HepG2 (cell line): ENCODE data around the gene NT5DC1. TPM values are rescaled to one million over a fixed set of nuclear protein-coding genes. Genes with fewer than 3 reads are reported as not detected.

Experiments
- ATF7 ChIP-seq, 2 experiments: fragments of 450-650 bp in 1 of 2; sonication (generic) in 1 of 2; formaldehyde crosslinking in 1 of 2; IDR thresholded peaks; 2 replicates each; pipeline versions ENCODE4 v1.4.0 to v1.6.1; 2016 to 2020; ENCODE audit warnings: antibody characterized with exemption in 1 of 2, mild to moderate bottlenecking in 1 of 2, missing genetic modification reagents in 1 of 2
- HES4 ChIP-seq: sonication (generic); formaldehyde crosslinking; IDR thresholded peaks from 2 replicates; pipeline ENCODE4 v1.9.0; 2021; ENCODE audit warnings: mild to moderate bottlenecking, missing genetic modification reagents, borderline replicate concordance
- MAFK ChIP-seq, 2 experiments: IDR thresholded peaks in 1 of 2; conservative IDR thresholded peaks in 1 of 2; 2 replicates each; pipeline ENCODE4 v1.6.1; 2011; ENCODE audit warnings: improper control_type of control experiment in 2 of 2, low read length in 2 of 2
- MED13 ChIP-seq: sonication (generic); formaldehyde crosslinking; IDR thresholded peaks from 2 replicates; pipeline ENCODE4 v1.5.0; 2020; ENCODE audit warnings: missing genetic modification reagents
- NONO ChIP-seq, 2 experiments: fragments of 450-650 bp in 1 of 2; sonication (generic) in 1 of 2; formaldehyde crosslinking in 1 of 2; IDR thresholded peaks in 1 of 2; conservative IDR thresholded peaks in 1 of 2; 2 replicates each; pipeline versions ENCODE4 v1.6.1 to v1.8.0; 2017 to 2022; ENCODE audit warnings: mild to moderate bottlenecking in 1 of 2, missing genetic modification reagents in 1 of 2, moderate library complexity in 1 of 2
- REPIN1 ChIP-seq: sonication (generic); formaldehyde crosslinking; IDR thresholded peaks from 2 replicates; pipeline ENCODE4 v1.8.0; 2022; ENCODE audit warnings: missing genetic modification reagents, low read depth, mild to moderate bottlenecking, borderline replicate concordance
- TARDBP ChIP-seq: sonication (generic); formaldehyde crosslinking; IDR thresholded peaks from 2 replicates; pipeline ENCODE4 v1.8.0; 2022; ENCODE audit warnings: mild to moderate bottlenecking, missing genetic modification reagents
- TP53 ChIP-seq: sonication (generic); formaldehyde crosslinking; conservative IDR thresholded peaks from 2 replicates; pipeline ENCODE4 v1.4.0; 2020; ENCODE audit warnings: missing genetic modification reagents
- YEATS2 ChIP-seq: sonication (generic); formaldehyde crosslinking; IDR thresholded peaks from 2 replicates; pipeline ENCODE4 v1.4.0; 2020; ENCODE audit warnings: missing genetic modification reagents, borderline replicate concordance
- ZBTB38 ChIP-seq: sonication (generic); formaldehyde crosslinking; IDR thresholded peaks from 2 replicates; pipeline ENCODE4 v1.5.1; 2020; ENCODE audit warnings: mild to moderate bottlenecking, missing genetic modification reagents
- ZFP36 ChIP-seq: fragments of 150-350 bp; IDR thresholded peaks from 2 replicates; pipeline ENCODE4 v1.6.1; 2018; ENCODE audit warnings: borderline replicate concordance, low read length, low read depth; ENCODE audit not compliant: partially characterized antibody
- ZNF101 ChIP-seq: sonication (generic); formaldehyde crosslinking; IDR thresholded peaks from 2 replicates; pipeline ENCODE4 v1.4.0; 2020; ENCODE audit warnings: mild to moderate bottlenecking, low read depth, missing genetic modification reagents, borderline replicate concordance
- ZNF775 ChIP-seq: sonication (generic); formaldehyde crosslinking; IDR thresholded peaks from 2 replicates; pipeline ENCODE4 v1.4.0; 2020; ENCODE audit warnings: missing genetic modification reagents, mild to moderate bottlenecking, moderate library complexity, borderline replicate concordance
- polyA plus RNA-seq, 8 experiments: library from polyadenylated mRNA; depleted of rRNA in 3 of 8; stranded (reverse) in 7 of 8; unstranded in 1 of 8; fragments of >200 nt; fragmentation: Illumina TruSeq in 4 of 8; extraction: Trizol in 4 of 8; gene quantifications; 2 replicates each; pipeline versions ENCODE4 v1.2.1 to v1.2.3, GENCODE V29; 2011 to 2016; ENCODE audit warnings: low read depth in 4 of 8, missing spikeins in 1 of 8, mixed read lengths in 1 of 8; ENCODE audit not compliant: insufficient read depth in 1 of 8
- total RNA-seq, 5 experiments: library from RNA; depleted of rRNA; stranded (reverse); fragments of >200 nt; fragmentation: Illumina TruSeq; extraction: Trizol; gene quantifications; 2 replicates each; pipeline ENCODE4 v1.2.3, GENCODE V29; 2016; ENCODE audit warnings: low read depth in 1 of 5
- TF ChIP-seq, protein P1 (sequence below): IDR thresholded peaks from 2 replicates; pipeline ENCODE4 v1.6.1; 2016; ENCODE audit warnings: low read depth
- TF ChIP-seq, protein P2 (sequence below): sonication (generic); formaldehyde crosslinking; IDR thresholded peaks from 2 replicates; pipeline ENCODE4 v1.5.0; 2020; ENCODE audit warnings: mild to moderate bottlenecking, missing genetic modification reagents
- TF ChIP-seq, protein P3 (sequence below), 2 experiments: IDR thresholded peaks; 2 replicates each; pipeline ENCODE4 v1.6.1; 2011 to 2012; ENCODE audit warnings: low read length in 2 of 2, borderline replicate concordance in 1 of 2, low read depth in 1 of 2, mild to moderate bottlenecking in 1 of 2, moderate library complexity in 1 of 2
- TF ChIP-seq, protein P4 (sequence below): sonication (generic); formaldehyde crosslinking; conservative IDR thresholded peaks from 2 replicates; pipeline ENCODE4 v1.4.0; 2020; ENCODE audit warnings: missing genetic modification reagents

Gene NT5DC1
- total and polyA plus RNA-seq, 2 of the 13 experiments (the other 11 are each of a cell fraction or from before 2014, with no cell fraction given) = 27.0 to 56.1 TPM

DNA sequence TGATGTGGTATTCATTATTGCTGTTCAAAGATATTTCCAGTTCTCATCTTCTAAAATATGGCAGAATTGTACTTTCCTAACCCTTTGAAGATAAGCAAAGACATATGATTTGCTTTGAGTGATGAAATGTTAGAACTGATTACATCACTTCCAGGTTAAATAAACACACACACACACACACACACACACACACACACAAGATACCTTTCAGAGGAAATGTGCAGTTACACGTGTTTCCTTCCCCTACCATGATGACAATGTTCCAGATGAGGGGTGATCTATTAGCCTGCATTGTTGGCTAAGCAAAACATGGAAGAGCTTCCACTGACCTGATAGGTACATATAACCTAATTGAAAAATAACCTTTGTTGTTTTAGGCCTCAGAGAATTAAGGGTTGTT is 28.3 kb upstream of the NT5DC1 start (continued):
- TF ChIP-seq, protein P1, sequence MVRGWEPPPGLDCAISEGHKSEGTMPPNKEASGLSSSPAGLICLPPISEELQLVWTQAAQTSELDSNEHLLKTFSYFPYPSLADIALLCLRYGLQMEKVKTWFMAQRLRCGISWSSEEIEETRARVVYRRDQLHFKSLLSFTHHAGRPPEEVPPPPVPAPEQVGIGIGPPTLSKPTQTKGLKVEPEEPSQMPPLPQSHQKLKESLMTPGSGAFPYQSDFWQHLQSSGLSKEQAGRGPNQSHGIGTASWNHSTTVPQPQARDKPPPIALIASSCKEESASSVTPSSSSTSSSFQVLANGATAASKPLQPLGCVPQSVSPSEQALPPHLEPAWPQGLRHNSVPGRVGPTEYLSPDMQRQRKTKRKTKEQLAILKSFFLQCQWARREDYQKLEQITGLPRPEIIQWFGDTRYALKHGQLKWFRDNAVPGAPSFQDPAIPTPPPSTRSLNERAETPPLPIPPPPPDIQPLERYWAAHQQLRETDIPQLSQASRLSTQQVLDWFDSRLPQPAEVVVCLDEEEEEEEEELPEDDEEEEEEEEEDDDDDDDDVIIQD (CRISPR knock-in tag) = peak; percentile 78; the same call in 1 of the 2 replicates
- TF ChIP-seq, protein P2, sequence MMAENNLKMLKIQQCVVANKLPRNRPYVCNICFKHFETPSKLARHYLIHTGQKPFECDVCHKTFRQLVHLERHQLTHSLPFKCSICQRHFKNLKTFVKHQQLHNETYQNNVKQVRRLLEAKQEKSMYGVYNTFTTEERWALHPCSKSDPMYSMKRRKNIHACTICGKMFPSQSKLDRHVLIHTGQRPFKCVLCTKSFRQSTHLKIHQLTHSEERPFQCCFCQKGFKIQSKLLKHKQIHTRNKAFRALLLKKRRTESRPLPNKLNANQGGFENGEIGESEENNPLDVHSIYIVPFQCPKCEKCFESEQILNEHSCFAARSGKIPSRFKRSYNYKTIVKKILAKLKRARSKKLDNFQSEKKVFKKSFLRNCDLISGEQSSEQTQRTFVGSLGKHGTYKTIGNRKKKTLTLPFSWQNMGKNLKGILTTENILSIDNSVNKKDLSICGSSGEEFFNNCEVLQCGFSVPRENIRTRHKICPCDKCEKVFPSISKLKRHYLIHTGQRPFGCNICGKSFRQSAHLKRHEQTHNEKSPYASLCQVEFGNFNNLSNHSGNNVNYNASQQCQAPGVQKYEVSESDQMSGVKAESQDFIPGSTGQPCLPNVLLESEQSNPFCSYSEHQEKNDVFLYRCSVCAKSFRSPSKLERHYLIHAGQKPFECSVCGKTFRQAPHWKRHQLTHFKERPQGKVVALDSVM = no peak
- TF ChIP-seq ATF7 (IDR thresholded peaks at IDR 0.05) (peak; percentile 92), ATF7 (CRISPR knock-in tag; IDR thresholded peaks at IDR 0.05) (no peak; the same call in 1 of the 2 replicates), HES4 (CRISPR knock-in tag) (no peak), MED13 (no peak), NONO (IDR thresholded peaks at IDR 0.05) (no peak), NONO (CRISPR knock-in tag; conservative IDR thresholded peaks at IDR 0.05) (0 out of 2 replicates have a peak, but pooled peaks have one; percentile 25), ZNF775 (CRISPR knock-in tag) (no peak), TP53 (CRISPR knock-in tag) (no peak), MAFK (conservative IDR thresholded peaks at IDR 0.05 in 1 of 2, IDR thresholded peaks at IDR 0.05 in 1 of 2; ENCODE audit: low read length in 2 of 2) (no peak), ZBTB38 (CRISPR knock-in tag) (no peak), REPIN1 (CRISPR knock-in tag) (0 out of 2 replicates have a peak, but pooled peaks have one; percentile 41), ZNF101 (CRISPR knock-in tag) (no peak), YEATS2 (CRISPR knock-in tag) (0 out of 2 replicates have a peak, but pooled peaks have one; percentile 32), TARDBP (CRISPR knock-in tag) (peak; percentile 61; the same call in 1 of the 2 replicates), ZFP36 (no peak)
- TF ChIP-seq, protein P3, sequence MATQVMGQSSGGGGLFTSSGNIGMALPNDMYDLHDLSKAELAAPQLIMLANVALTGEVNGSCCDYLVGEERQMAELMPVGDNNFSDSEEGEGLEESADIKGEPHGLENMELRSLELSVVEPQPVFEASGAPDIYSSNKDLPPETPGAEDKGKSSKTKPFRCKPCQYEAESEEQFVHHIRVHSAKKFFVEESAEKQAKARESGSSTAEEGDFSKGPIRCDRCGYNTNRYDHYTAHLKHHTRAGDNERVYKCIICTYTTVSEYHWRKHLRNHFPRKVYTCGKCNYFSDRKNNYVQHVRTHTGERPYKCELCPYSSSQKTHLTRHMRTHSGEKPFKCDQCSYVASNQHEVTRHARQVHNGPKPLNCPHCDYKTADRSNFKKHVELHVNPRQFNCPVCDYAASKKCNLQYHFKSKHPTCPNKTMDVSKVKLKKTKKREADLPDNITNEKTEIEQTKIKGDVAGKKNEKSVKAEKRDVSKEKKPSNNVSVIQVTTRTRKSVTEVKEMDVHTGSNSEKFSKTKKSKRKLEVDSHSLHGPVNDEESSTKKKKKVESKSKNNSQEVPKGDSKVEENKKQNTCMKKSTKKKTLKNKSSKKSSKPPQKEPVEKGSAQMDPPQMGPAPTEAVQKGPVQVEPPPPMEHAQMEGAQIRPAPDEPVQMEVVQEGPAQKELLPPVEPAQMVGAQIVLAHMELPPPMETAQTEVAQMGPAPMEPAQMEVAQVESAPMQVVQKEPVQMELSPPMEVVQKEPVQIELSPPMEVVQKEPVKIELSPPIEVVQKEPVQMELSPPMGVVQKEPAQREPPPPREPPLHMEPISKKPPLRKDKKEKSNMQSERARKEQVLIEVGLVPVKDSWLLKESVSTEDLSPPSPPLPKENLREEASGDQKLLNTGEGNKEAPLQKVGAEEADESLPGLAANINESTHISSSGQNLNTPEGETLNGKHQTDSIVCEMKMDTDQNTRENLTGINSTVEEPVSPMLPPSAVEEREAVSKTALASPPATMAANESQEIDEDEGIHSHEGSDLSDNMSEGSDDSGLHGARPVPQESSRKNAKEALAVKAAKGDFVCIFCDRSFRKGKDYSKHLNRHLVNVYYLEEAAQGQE (IDR thresholded peaks at IDR 0.05; ENCODE audit: borderline replicate concordance in 1 of 2, low read depth in 1 of 2, low read length in 2 of 2) = peak in 1 of 2 experiments; percentile 16; a peak in 1 of 4 replicates
- TF ChIP-seq, protein P4, sequence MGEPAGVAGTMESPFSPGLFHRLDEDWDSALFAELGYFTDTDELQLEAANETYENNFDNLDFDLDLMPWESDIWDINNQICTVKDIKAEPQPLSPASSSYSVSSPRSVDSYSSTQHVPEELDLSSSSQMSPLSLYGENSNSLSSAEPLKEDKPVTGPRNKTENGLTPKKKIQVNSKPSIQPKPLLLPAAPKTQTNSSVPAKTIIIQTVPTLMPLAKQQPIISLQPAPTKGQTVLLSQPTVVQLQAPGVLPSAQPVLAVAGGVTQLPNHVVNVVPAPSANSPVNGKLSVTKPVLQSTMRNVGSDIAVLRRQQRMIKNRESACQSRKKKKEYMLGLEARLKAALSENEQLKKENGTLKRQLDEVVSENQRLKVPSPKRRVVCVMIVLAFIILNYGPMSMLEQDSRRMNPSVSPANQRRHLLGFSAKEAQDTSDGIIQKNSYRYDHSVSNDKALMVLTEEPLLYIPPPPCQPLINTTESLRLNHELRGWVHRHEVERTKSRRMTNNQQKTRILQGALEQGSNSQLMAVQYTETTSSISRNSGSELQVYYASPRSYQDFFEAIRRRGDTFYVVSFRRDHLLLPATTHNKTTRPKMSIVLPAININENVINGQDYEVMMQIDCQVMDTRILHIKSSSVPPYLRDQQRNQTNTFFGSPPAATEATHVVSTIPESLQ (CRISPR knock-in tag) = no peak
